Measurements from ENCODE around the gene AGXT.
A peak's percentile ranks its signal among the peaks of the same experiment; 100 is the strongest.

AGXT gene

GRCh38 chr2:240919786-240920782 lies 51.5 kb downstream of the AGXT start:
- Histone ChIP-seq H3K27me3 (ENCODE audit: low read depth) (no peaks in the 10 kb centered on the region), H3K4me3 (no peak overlapping the region), H3K9me3 (no peaks in the 10 kb centered on the region), H3K4me1 (no peaks in the 10 kb centered on the region), H3K36me3 (replicated peaks) (no peaks in the 10 kb centered on the region)
- DNase-seq (ENCODE audit: low spot score in 2 of 2), result peak in 1 of 2 experiments; percentile 6
- in situ Hi-C loops (cut with MboI; ENCODE audit: low sequenced_read_pairs), result no loop called here

- no peaks in the 10 kb centered on the region for H3K4me1 ChIP-seq
- H3K27me3 ChIP-seq (ENCODE audit: low read depth), result no peaks in the 10 kb centered on the region
- no peaks in the 10 kb centered on the region for H3K36me3 ChIP-seq (replicated peaks)
- DNase-seq (ENCODE audit: low spot score in 2 of 2), result peak in 1 of 2 experiments; percentile 6
- no peak overlapping the region for H3K4me3 ChIP-seq
- in situ Hi-C loops (cut with MboI; ENCODE audit: low sequenced_read_pairs), result no loop called here
- no peaks in the 10 kb centered on the region for H3K9me3 ChIP-seq
Observed at GRCh38 chr2:240920783-240921231, 52.2 kb downstream of the AGXT start.

GRCh38 chr2:240921311-240921994 lies 52.8 kb downstream of the AGXT start:
- H3K4me1 ChIP-seq, result no peaks in the 10 kb centered on the region
- H3K36me3 ChIP-seq (replicated peaks), result no peaks in the 10 kb centered on the region
- DNase-seq (ENCODE audit: low spot score in 2 of 2), result peak in 1 of 2 experiments; percentile 6
- H3K27me3 ChIP-seq (ENCODE audit: low read depth), result no peaks in the 10 kb centered on the region
- in situ Hi-C loops (cut with MboI; ENCODE audit: low sequenced_read_pairs), result no loop called here
- H3K9me3 ChIP-seq, result no peaks in the 10 kb centered on the region
- no peak overlapping the region for H3K4me3 ChIP-seq

GRCh38 chr2:240921995-240922244 lies 53.3 kb downstream of the AGXT start:
- Histone ChIP-seq H3K4me1 (no peaks in the 10 kb centered on the region), H3K4me3 (no peak overlapping the region), H3K27me3 (ENCODE audit: low read depth) (no peaks in the 10 kb centered on the region), H3K9me3 (no peaks in the 10 kb centered on the region), H3K36me3 (replicated peaks) (no peaks in the 10 kb centered on the region)
- in situ Hi-C loops (cut with MboI; ENCODE audit: low sequenced_read_pairs), result no loop called here
- DNase-seq (ENCODE audit: low spot score in 2 of 2), result no peak

- no peaks in the 10 kb centered on the region for H3K36me3 ChIP-seq (replicated peaks)
- no peaks in the 10 kb centered on the region for H3K27me3 ChIP-seq (ENCODE audit: low read depth)
- in situ Hi-C loops (cut with MboI; ENCODE audit: low sequenced_read_pairs), result no loop called here
- H3K9me3 ChIP-seq, result no peaks in the 10 kb centered on the region
- H3K4me3 ChIP-seq, result no peak overlapping the region
- DNase-seq (ENCODE audit: low spot score in 2 of 2), result peak in 1 of 2 experiments; percentile 7
- no peaks in the 10 kb centered on the region for H3K4me1 ChIP-seq
Observed at GRCh38 chr2:240922245-240922981, 53.8 kb downstream of the AGXT start.

- in situ Hi-C loops (cut with MboI; ENCODE audit: low sequenced_read_pairs), result no loop called here
- H3K4me1 ChIP-seq, result no peaks in the 10 kb centered on the region
Observed at GRCh38 chr2:240922982-240923537, 54.4 kb downstream of the AGXT start.

GRCh38 chr2:240925191-240925567 lies 56.6 kb downstream of the AGXT start:
- peak in 1 of 2 experiments; percentile 6 for DNase-seq (ENCODE audit: low spot score in 2 of 2)
- in situ Hi-C loops (cut with MboI; ENCODE audit: low sequenced_read_pairs), result no loop called here
- no peaks in the 10 kb centered on the region for H3K4me1 ChIP-seq

More at GRCh38 chr2:240922982-240923537, 54.4 kb downstream of the AGXT start:
- H3K36me3 ChIP-seq (replicated peaks), result no peaks in the 10 kb centered on the region
- no peak overlapping the region for H3K4me3 ChIP-seq
- H3K27me3 ChIP-seq (ENCODE audit: low read depth), result no peaks in the 10 kb centered on the region
- no peaks in the 10 kb centered on the region for H3K9me3 ChIP-seq
- no peak for DNase-seq (ENCODE audit: low spot score in 2 of 2)

GRCh38 chr2:240925568-240926515 lies 57.2 kb downstream of the AGXT start:
- no peaks in the 10 kb centered on the region for H3K4me1 ChIP-seq
- no peaks in the 10 kb centered on the region for H3K36me3 ChIP-seq (replicated peaks)
- peak in 1 of 2 experiments; percentile 8 for DNase-seq (ENCODE audit: low spot score in 2 of 2)
- H3K27me3 ChIP-seq (ENCODE audit: low read depth), result no peaks in the 10 kb centered on the region
- H3K9me3 ChIP-seq, result no peaks in the 10 kb centered on the region
- in situ Hi-C loops (cut with MboI; ENCODE audit: low sequenced_read_pairs), result no loop called here
- H3K4me3 ChIP-seq, result no peak overlapping the region

More at GRCh38 chr2:240925191-240925567, 56.6 kb downstream of the AGXT start:
- Histone ChIP-seq H3K27me3 (ENCODE audit: low read depth) (no peaks in the 10 kb centered on the region), H3K4me3 (no peak overlapping the region), H3K9me3 (no peaks in the 10 kb centered on the region), H3K36me3 (replicated peaks) (no peaks in the 10 kb centered on the region)

- Histone ChIP-seq H3K4me1 (no peaks in the 10 kb centered on the region), H3K27me3 (ENCODE audit: low read depth) (0 out of 2 replicates have a peak, but pooled peaks cover 2% of the 10 kb centered on the region), H3K4me3 (no peak overlapping the region), H3K9me3 (no peaks in the 10 kb centered on the region), H3K36me3 (replicated peaks) (no peaks in the 10 kb centered on the region)
- peak in 1 of 2 experiments; percentile 6 for DNase-seq (ENCODE audit: low spot score in 2 of 2)
- in situ Hi-C loops (cut with MboI; ENCODE audit: low sequenced_read_pairs), result no loop called here
Observed at GRCh38 chr2:240926516-240927389, 58.1 kb downstream of the AGXT start.

GRCh38 chr2:240927390-240927781 lies 58.8 kb downstream of the AGXT start:
- H3K9me3 ChIP-seq, result no peaks in the 10 kb centered on the region
- in situ Hi-C loops (cut with MboI; ENCODE audit: low sequenced_read_pairs), result no loop called here

GRCh38 chr2:240928476-240929363 lies 60.1 kb downstream of the AGXT start:
- Histone ChIP-seq H3K27me3 (ENCODE audit: low read depth) (peaks cover 4% of the 10 kb centered on the region; the same call in 1 of the 2 replicates), H3K4me1 (no peaks in the 10 kb centered on the region), H3K4me3 (no peak overlapping the region), H3K36me3 (replicated peaks) (no peaks in the 10 kb centered on the region), H3K9me3 (no peaks in the 10 kb centered on the region)
- in situ Hi-C loops (cut with MboI; ENCODE audit: low sequenced_read_pairs), result no loop called here
- DNase-seq (ENCODE audit: low spot score in 2 of 2), result peak in 1 of 2 experiments; percentile 6

More at GRCh38 chr2:240927390-240927781, 58.8 kb downstream of the AGXT start:
- H3K36me3 ChIP-seq (replicated peaks), result no peaks in the 10 kb centered on the region
- H3K4me3 ChIP-seq, result no peak overlapping the region
- no peaks in the 10 kb centered on the region for H3K4me1 ChIP-seq
- DNase-seq (ENCODE audit: low spot score in 2 of 2), result no peak
- H3K27me3 ChIP-seq (ENCODE audit: low read depth), result 0 out of 2 replicates have a peak, but pooled peaks cover 2% of the 10 kb centered on the region

All from HAP-1 (cell line).